ENCODE measurements around the gene RHOT2. TPM values are rescaled to one million over a fixed set of nuclear protein-coding genes. Genes with fewer than 3 reads are reported as not detected.

RHOT2 gene
- total and polyA plus RNA-seq, 10 of the 15 experiments (the other 5 are each of a cell fraction or from before 2014, with no cell fraction given): 3.7 to 174 (median 69.8) TPM

DNA sequence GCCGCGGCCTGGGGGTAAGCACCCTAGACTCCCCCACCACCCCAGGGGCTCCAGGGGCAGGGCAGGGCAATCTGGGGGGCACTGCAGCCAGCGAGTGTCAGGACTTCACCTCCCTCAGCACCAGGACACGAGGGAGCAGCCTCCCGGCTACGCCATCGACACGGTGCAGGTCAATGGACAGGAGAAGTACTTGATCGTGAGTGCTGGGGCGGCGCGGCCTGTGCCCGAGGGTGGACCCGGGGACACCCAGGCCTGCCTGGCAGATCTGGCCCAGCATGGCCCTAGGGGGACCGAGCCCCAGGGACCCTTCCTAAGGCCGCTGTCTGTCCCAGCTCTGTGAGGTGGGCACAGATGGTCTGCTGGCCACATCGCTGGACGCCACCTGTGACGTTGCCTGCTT, 4.4 kb downstream of the RHOT2 start:
- in situ Hi-C loops (cut with MboI): no loop called here
- Histone ChIP-seq H3K36me3 (ENCODE audit: control insufficient read depth in 2 of 2, insufficient read depth in 2 of 2, low read length in 1 of 2) (peaks cover 0 to 18% of the 10 kb centered on the region in 2 experiments; a peak in 3 of 4 replicates), H3K9me3 (replicated peaks; ENCODE audit: control insufficient read depth, insufficient read depth, low read length) (no peaks in the 10 kb centered on the region), H4K20me1 (ENCODE audit: control insufficient read depth, insufficient read depth) (no peaks in the 10 kb centered on the region; the same call in 1 of the 2 replicates), H3K4me3 (no peak overlapping the region), H3K79me2 (ENCODE audit: control insufficient read depth, insufficient read depth, low read length) (peaks cover 16% of the 10 kb centered on the region), H3K27me3 (replicated peaks in 1 of 2; ENCODE audit: control insufficient read depth in 2 of 2, insufficient read depth in 2 of 2, low read length in 1 of 2) (no peaks in the 10 kb centered on the region), H3K27ac (ENCODE audit: control insufficient read depth, insufficient read depth) (no peak overlapping the region), H3K4me2 (ENCODE audit: control insufficient read depth, insufficient read depth) (no peak overlapping the region), H3K4me1 (ENCODE audit: control insufficient read depth, insufficient read depth, low read length) (peaks cover 1% of the 10 kb centered on the region; the same call in 1 of the 2 replicates), H2AFZ (ENCODE audit: control insufficient read depth, low read depth, low read length) (no peak overlapping the region), H3K9ac (ENCODE audit: control insufficient read depth, insufficient read depth, low read length) (no peak overlapping the region)
- ChIA-PET SMC1A (ENCODE audit: uncharacterized antibody, unreplicated experiment) (no interaction called here), POLR2A (no interaction called here), CTCF (no interaction called here), RAD21 (ENCODE audit: unreplicated experiment) (no interaction called here)
- 97% methylated on average over 19 of the region's 19 CpGs for WGBS (ENCODE audit: insufficient coverage, insufficient replicate concordance, low lambda C conversion rate, missing lambda C conversion rate)
- FAIRE-seq (no peak), ATAC-seq (no peak), DNase-seq (ENCODE audit: low read depth, low spot score) (no peak)
- BruUV-seq (replicated peaks): no TSS peak
- TF ChIP-seq POU2F2 (IDR thresholded peaks at IDR 0.05; ENCODE audit: borderline replicate concordance, low read depth, low read length) (no peak), POLR2A (IDR thresholded peaks at IDR 0.05; ENCODE audit: low read depth, low read length) (peak; percentile 39; the same call in 1 of the 2 replicates), STAT1 (conservative IDR thresholded peaks at IDR 0.05) (no peak)
- intact Hi-C loops (cut with micrococcal nuclease; ENCODE audit: unreplicated experiment): no loop called here

DNA sequence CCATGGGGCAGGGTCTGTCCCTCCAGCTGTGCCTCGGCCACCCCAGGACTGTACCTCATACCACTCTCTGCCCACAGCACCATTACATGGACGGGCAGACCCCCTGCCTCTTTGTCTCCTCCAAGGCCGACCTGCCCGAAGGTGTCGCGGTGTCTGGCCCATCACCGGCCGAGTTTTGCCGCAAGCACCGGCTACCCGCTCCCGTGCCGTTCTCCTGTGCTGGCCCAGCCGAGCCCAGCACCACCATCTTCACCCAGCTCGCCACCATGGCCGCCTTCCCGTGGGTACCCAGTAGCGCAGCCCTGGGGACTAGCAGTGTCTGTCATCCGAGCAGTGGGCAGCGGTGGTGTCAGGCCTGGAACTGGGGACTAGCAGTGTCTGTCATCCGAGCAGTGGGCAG, 4.9 kb downstream of the RHOT2 start:
- ChIA-PET POLR2A (interaction anchor here (0.5 kb wide), 1 partner anchor 378 kb away, joined by 3 read pairs; no protein-coding TSS in a partner anchor), CTCF (no interaction called here), SMC1A (ENCODE audit: uncharacterized antibody, unreplicated experiment) (no interaction called here), RAD21 (ENCODE audit: unreplicated experiment) (no interaction called here)
- no peak overlapping the region for H3K9ac ChIP-seq (ENCODE audit: control insufficient read depth, insufficient read depth, low read length)
- in situ Hi-C loops (cut with MboI): no loop called here
- BruUV-seq (replicated peaks): no TSS peak
- H3K4me1 ChIP-seq (ENCODE audit: control insufficient read depth, insufficient read depth, low read length): no peaks in the 10 kb centered on the region
- no peaks in the 10 kb centered on the region for H3K9me3 ChIP-seq (replicated peaks; ENCODE audit: control insufficient read depth, insufficient read depth, low read length)
- H3K27ac ChIP-seq (ENCODE audit: control insufficient read depth, insufficient read depth): no peak overlapping the region
- ATAC-seq: no peak
- H3K36me3 ChIP-seq (ENCODE audit: control insufficient read depth in 2 of 2, insufficient read depth in 2 of 2, low read length in 1 of 2): peaks cover 0 to 18% of the 10 kb centered on the region in 2 experiments; a peak in 3 of 4 replicates
- FAIRE-seq: no peak
- no peak overlapping the region for H2AFZ ChIP-seq (ENCODE audit: control insufficient read depth, low read depth, low read length)
- no peak for DNase-seq (ENCODE audit: low read depth, low spot score)
- TF ChIP-seq EZH2 (IDR thresholded peaks at IDR 0.05; ENCODE audit: borderline replicate concordance, control insufficient read depth, low read depth, low read length): no peak
- TF ChIP-seq, protein P1, sequence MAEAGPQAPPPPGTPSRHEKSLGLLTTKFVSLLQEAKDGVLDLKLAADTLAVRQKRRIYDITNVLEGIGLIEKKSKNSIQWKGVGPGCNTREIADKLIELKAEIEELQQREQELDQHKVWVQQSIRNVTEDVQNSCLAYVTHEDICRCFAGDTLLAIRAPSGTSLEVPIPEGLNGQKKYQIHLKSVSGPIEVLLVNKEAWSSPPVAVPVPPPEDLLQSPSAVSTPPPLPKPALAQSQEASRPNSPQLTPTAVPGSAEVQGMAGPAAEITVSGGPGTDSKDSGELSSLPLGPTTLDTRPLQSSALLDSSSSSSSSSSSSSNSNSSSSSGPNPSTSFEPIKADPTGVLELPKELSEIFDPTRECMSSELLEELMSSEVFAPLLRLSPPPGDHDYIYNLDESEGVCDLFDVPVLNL (IDR thresholded peaks at IDR 0.05; ENCODE audit: low read depth, low read length): no peak
- no peak for TF ChIP-seq RAD21 (IDR thresholded peaks at IDR 0.05; ENCODE audit: insufficient read depth, low read depth, low read length)
- intact Hi-C loops (cut with micrococcal nuclease; ENCODE audit: unreplicated experiment): no loop called here
- no peak overlapping the region for H3K4me3 ChIP-seq
- peaks cover 16% of the 10 kb centered on the region for H3K79me2 ChIP-seq (ENCODE audit: control insufficient read depth, insufficient read depth, low read length)
- H4K20me1 ChIP-seq (ENCODE audit: control insufficient read depth, insufficient read depth): no peaks in the 10 kb centered on the region; the same call in 1 of the 2 replicates
- no peak overlapping the region for H3K4me2 ChIP-seq (ENCODE audit: control insufficient read depth, insufficient read depth)
- no peaks in the 10 kb centered on the region for H3K27me3 ChIP-seq (replicated peaks in 1 of 2; ENCODE audit: control insufficient read depth in 2 of 2, insufficient read depth in 2 of 2, low read length in 1 of 2)
- 97% methylated on average over 21 of the region's 21 CpGs for WGBS (ENCODE audit: insufficient coverage, insufficient replicate concordance, low lambda C conversion rate, missing lambda C conversion rate)

Data from GM12878 (cell line).